ENCODE results near the gene BCLAF1. TPM values are rescaled to one million over a fixed set of nuclear protein-coding genes. Genes with fewer than 3 reads are reported as not detected.

Gene BCLAF1
- total RNA-seq, 1 experiment from 2014 or later = 159 TPM

- Histone ChIP-seq H3K9ac (ENCODE audit: low read length) (no peak overlapping the region), H3K36me3 (ENCODE audit: control insufficient read depth in 1 of 2, insufficient read depth in 2 of 2, low read length in 2 of 2) (no peaks in the 10 kb centered on the region), H3K27ac (ENCODE audit: low read depth, low read length) (no peak overlapping the region), H3K79me2 (ENCODE audit: insufficient read depth, low read length) (no peaks in the 10 kb centered on the region), H3K4me2 (ENCODE audit: low read length) (no peak overlapping the region), H3K4me3 (replicated peaks in 1 of 2; ENCODE audit: low read depth in 1 of 2, low read length in 2 of 2) (no peak overlapping the region), H3K9me2 (ENCODE audit: insufficient read depth) (no peaks in the 10 kb centered on the region), H4K20me1 (ENCODE audit: insufficient read depth) (no peaks in the 10 kb centered on the region), H3K9me3 (ENCODE audit: control insufficient read depth in 1 of 2, insufficient read depth in 1 of 2, low read depth in 1 of 2, low read length in 2 of 2) (no peaks in the 10 kb centered on the region), H2AFZ (ENCODE audit: low read depth, low read length, poor library complexity, severe bottlenecking) (no peak overlapping the region), H3K4me1 (ENCODE audit: control insufficient read depth in 1 of 2, insufficient read depth in 2 of 2, low read length in 2 of 2) (no peaks in the 10 kb centered on the region), H3K27me3 (ENCODE audit: insufficient read depth, low read length) (no peaks in the 10 kb centered on the region)
- TF ChIP-seq CBX3 (IDR thresholded peaks at IDR 0.05; ENCODE audit: low read depth) (no peak), EZH2 (IDR thresholded peaks at IDR 0.05) (no peak), JUND (IDR thresholded peaks at IDR 0.05) (no peak), POLR2A (IDR thresholded peaks at IDR 0.05; ENCODE audit: borderline replicate concordance, extremely low read depth, insufficient read depth, insufficient read length) (no peak), SRF (IDR thresholded peaks at IDR 0.05; ENCODE audit: low read depth) (no peak), ZNF274 (IDR thresholded peaks at IDR 0.05; ENCODE audit: low read depth, low read length) (no peak), SP1 (IDR thresholded peaks at IDR 0.05; ENCODE audit: low read depth) (no peak), ELF1 (IDR thresholded peaks at IDR 0.05; ENCODE audit: borderline replicate concordance, low read depth) (no peak), CTCF (IDR thresholded peaks at IDR 0.05 in 2 of 3, conservative IDR thresholded peaks at IDR 0.05 in 1 of 3; ENCODE audit: borderline replicate concordance in 1 of 3, insufficient read depth in 1 of 3, low read depth in 2 of 3, low read length in 2 of 3) (no peak), MAX (IDR thresholded peaks at IDR 0.05) (no peak), YY1 (IDR thresholded peaks at IDR 0.05; ENCODE audit: extremely low read depth, insufficient replicate concordance, low read depth, low read length) (no peak), EGR1 (IDR thresholded peaks at IDR 0.05; ENCODE audit: low read depth) (no peak), ZFX (IDR thresholded peaks at IDR 0.05) (no peak)
- RAD21 ChIA-PET (ENCODE audit: low non-redundant PET in 1 of 2, low total read pairs in 2 of 2, uncharacterized antibody in 2 of 2, unreplicated experiment in 2 of 2) = no interaction called here
- intact Hi-C loops (cut with micrococcal nuclease) = no loop called here
- CTCF ChIA-PET = no interaction called here
- ATAC-seq = no peak
- POLR2A ChIA-PET = no interaction called here
- no peak for DNase-seq (ENCODE audit: low read depth, low spot score)
- BruUV-seq (replicated peaks) = no TSS peak
Measured at GRCh38 chr6:136216503-136217401, 72.9 kb downstream of the BCLAF1 start.

Measured in HCT116 (cell line).